ENCODE measurements around the gene PIK3R6. TPM values are rescaled to one million over a fixed set of nuclear protein-coding genes. Genes with fewer than 3 reads are reported as not detected.

The PIK3R6 gene
- total RNA-seq, 2 experiments from 2014 or later = 2.0 to 2.2 TPM

DNA sequence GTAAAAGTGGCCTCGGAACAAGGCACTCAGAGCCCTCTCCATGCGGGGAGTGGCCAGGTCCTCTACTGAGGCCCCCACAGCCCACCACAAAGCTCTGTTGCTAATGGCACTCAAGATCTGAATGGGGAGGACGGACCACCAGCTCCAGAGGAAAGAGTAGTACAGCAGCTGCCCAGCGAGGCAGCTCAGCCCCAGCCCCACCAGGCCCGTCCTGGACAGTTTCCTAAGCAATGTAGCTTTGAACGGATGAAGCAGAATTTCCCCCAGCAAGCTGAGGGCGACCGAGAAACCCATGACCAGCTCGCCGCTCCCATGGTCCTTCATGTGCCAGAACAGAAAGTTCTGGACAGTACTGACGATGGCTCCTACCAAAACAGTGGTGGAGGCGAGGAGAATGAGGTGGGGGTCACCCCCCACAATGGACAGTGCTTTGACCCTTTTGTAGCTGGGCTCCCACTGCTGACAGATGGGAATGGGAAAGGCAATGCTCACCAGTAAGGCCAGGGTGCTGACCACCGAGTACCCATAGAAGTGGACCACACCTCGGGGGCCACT, 69.8 kb downstream of the PIK3R6 start:
- H3K4me3 Mint-ChIP-seq = no peak overlapping the region
- H3K27ac Mint-ChIP-seq = no peak overlapping the region
- no peaks in the 10 kb centered on the region for H3K9me3 Mint-ChIP-seq
- POLR2A ChIA-PET = no interaction called here
- no peaks in the 10 kb centered on the region for H3K36me3 Mint-ChIP-seq (ENCODE audit: low read depth)
- DNase-seq = no peak
- CTCF ChIA-PET = interaction anchor here (1.0 kb wide), 1 partner anchor 12 kb away, joined by 5 read pairs; no protein-coding TSS in a partner anchor
- H3K27me3 Mint-ChIP-seq = peaks cover 4% of the 10 kb centered on the region
- no peaks in the 10 kb centered on the region for H3K4me1 Mint-ChIP-seq

DNA sequence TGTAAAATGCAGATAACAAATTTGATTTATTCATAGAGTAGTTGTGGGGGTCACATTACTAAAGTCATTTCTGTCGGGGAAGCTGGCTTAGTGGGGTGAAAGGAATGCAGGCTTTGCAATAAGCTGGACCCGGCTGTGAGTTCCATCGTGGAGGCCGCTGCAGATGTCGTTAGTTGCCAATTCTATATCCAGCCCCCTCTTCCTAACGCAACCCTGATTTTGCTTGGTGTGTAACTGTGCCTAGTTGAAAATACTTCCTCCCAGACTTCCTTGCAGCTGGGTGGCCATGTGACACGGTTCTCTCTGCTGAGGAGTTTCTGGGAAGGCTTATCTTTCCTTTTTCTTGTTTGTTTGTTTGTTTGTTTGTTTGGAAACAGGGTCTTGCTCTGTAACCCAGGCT, 72.8 kb downstream of the PIK3R6 start:
- Mint-ChIP-seq H3K4me1 (no peaks in the 10 kb centered on the region), H3K36me3 (ENCODE audit: low read depth) (no peaks in the 10 kb centered on the region), H3K9me3 (peaks cover 3% of the 10 kb centered on the region), H3K27ac (no peak overlapping the region), H3K27me3 (peaks cover 12% of the 10 kb centered on the region), H3K4me3 (no peak overlapping the region)
- ChIA-PET POLR2A (no interaction called here), CTCF (interaction anchor here (1.0 to 1.5 kb wide), 2 partner anchors 9 to 28 kb away, joined by 4 to 5 read pairs; no protein-coding TSS in a partner anchor)
- DNase-seq = no peak

DNA sequence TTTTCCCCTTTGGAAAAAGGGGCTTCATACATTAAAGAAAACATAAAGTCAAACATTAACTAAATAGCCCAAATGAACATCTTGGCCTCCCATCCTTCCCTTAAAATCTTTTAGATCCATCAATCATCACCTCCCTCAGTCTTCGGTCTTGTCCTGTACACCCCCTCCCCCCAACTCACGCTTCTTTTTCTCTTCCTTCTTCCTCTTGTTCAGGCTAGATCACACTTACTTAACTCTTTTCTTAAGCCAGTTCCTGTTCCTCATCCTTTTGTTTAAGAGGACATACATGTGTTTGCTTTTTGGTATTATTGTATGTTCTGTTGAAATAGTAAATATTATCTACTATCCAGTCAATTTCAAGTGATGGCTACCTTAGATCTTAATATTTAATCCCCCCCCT, 73.8 kb downstream of the PIK3R6 start:
- no peak overlapping the region for H3K4me3 Mint-ChIP-seq
- no peaks in the 10 kb centered on the region for H3K4me1 Mint-ChIP-seq
- no peaks in the 10 kb centered on the region for H3K36me3 Mint-ChIP-seq (ENCODE audit: low read depth)
- peaks cover 3% of the 10 kb centered on the region for H3K9me3 Mint-ChIP-seq
- H3K27ac Mint-ChIP-seq = no peak overlapping the region
- ChIA-PET POLR2A (no interaction called here), CTCF (interaction anchor here (1.5 kb wide), 1 partner anchor 8 kb away, joined by 4 read pairs; no protein-coding TSS in a partner anchor)
- H3K27me3 Mint-ChIP-seq = peaks cover 13% of the 10 kb centered on the region
- no peak for DNase-seq

DNA sequence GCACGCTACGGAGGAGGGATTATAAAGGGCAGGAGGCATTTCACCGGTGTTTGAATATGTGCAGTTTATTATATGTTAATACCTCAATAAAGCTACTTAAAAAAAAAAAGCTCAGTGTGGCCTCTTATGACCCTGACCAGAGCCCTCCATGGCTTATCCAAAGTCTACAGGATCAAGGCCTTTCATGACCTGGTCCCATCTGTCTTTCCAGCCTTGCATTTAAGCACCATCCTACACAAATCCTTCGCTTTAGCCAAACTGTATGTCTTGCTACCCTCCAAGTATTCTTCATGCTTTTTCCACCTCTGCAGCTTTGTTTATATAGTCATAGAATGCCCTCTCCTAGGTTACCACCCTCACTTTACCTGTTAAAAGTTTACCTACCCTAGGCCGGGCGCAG, 74.8 kb downstream of the PIK3R6 start:
- ChIA-PET CTCF (interaction anchor here (1.2 kb wide), 1 partner anchor 204 kb away, joined by 3 read pairs; no protein-coding TSS in a partner anchor), POLR2A (no interaction called here)
- DNase-seq = no peak
- peaks cover 15% of the 10 kb centered on the region for H3K27me3 Mint-ChIP-seq
- no peak overlapping the region for H3K27ac Mint-ChIP-seq
- H3K9me3 Mint-ChIP-seq = peaks cover 3% of the 10 kb centered on the region
- H3K36me3 Mint-ChIP-seq (ENCODE audit: low read depth) = no peaks in the 10 kb centered on the region
- no peak overlapping the region for H3K4me3 Mint-ChIP-seq
- no peaks in the 10 kb centered on the region for H3K4me1 Mint-ChIP-seq

DNA sequence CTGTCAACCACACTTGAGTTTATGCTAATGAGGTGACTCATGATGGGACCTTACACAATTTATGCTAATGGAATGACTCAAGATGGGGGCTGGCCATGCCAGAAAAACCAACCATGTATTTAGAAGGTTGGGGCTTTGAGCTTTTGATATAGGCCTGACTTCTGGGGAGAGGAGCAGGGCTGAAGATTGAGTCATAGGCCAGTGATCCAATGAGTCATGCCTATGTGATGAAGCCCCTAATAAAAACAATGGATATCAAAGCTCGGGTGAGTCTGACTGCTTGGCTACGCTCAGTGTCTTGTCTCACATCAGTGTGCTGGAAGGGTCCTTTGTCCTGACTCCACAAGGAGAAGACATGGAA, 75.6 kb downstream of the PIK3R6 start:
- no peak for DNase-seq
- ChIA-PET POLR2A (no interaction called here), CTCF (interaction anchor here (1.2 kb wide), 1 partner anchor 204 kb away, joined by 3 read pairs; no protein-coding TSS in a partner anchor)
- H3K27ac Mint-ChIP-seq = no peak overlapping the region
- H3K27me3 Mint-ChIP-seq = peaks cover 15% of the 10 kb centered on the region
- H3K9me3 Mint-ChIP-seq = peaks cover 3% of the 10 kb centered on the region
- H3K4me1 Mint-ChIP-seq = no peaks in the 10 kb centered on the region
- H3K36me3 Mint-ChIP-seq (ENCODE audit: low read depth) = no peaks in the 10 kb centered on the region
- no peak overlapping the region for H3K4me3 Mint-ChIP-seq

DNA sequence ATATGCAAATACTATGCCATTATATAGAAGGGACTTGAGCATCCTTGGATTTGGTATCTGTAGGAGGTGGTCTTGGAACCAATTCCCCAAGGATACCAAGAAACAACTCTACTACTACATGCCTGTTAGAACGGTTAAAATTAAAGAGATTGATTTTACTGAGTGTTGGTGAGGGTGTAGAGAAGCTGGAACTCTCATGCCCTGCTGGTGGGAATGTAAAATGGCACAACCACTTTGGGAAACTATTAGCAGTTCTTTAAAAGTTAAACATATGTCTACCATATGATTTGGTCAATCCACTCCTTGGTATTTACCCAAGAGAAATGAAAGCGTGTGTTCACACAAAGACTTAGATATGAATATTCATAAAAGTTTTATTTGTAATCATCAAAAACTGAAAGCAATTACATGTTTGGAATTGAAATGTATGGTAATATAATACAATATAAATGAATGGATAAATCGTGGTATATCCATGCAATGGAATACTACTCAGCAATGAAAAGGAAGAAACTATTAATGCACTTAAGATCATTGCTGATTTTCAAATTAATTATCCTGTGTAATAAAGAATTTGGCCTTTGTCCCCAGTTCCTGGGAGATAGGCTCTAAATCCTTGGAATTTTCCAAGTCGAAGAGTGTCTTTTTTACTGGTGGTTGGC, 76.1 kb downstream of the PIK3R6 start:
- Mint-ChIP-seq H3K4me1 (no peaks in the 10 kb centered on the region), H3K27me3 (peaks cover 15% of the 10 kb centered on the region), H3K36me3 (ENCODE audit: low read depth) (no peaks in the 10 kb centered on the region), H3K4me3 (no peak overlapping the region), H3K9me3 (peaks cover 3% of the 10 kb centered on the region), H3K27ac (no peak overlapping the region)
- POLR2A ChIA-PET = no interaction called here
- CTCF ChIA-PET = interaction anchor here (1.2 kb wide), 1 partner anchor 205 kb away, joined by 3 read pairs; no protein-coding TSS in a partner anchor
- no peak for DNase-seq

DNA sequence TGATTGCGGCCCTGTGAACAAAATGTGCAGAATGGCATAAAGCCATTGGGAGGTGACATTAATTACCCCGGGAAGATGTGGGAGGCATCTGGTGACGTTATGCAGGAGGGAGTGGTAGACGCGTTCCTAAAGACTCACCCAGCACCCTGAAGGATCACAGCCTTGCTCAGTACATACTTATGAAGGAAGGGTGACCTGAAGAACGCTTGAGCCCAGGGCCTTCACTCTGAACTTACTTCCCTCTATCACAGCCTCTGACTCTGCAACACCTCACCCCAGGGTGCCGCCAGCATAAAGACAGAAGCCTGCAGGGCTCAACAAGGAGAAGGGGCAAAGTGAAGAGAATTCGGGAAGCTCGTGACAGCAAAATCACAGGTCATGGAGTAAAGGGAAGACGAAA, 77.7 kb downstream of the PIK3R6 start:
- H3K4me1 Mint-ChIP-seq = no peaks in the 10 kb centered on the region

DNA sequence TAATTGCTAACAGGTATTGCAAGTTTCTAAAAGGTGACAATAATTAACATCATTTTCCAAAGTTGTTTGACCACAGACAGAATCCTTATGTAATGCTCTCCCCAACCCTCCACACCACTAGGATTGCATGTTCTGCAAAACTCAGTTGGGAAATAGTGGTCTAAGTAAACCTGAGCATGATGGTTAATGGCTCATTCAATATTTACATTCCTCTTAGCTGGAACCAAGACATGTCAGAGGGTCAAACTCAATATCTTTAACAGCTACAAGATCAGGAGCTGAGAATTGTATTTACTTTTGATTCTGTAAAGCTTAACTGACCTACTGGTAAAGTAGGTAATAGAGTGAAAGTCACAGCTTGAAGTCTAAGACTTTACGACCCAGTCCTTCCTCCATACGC, 78.5 kb downstream of the PIK3R6 start:
- DNase-seq = no peak
- peaks cover 15% of the 10 kb centered on the region for H3K27me3 Mint-ChIP-seq
- H3K4me3 Mint-ChIP-seq = no peak overlapping the region
- POLR2A ChIA-PET = no interaction called here
- CTCF ChIA-PET = interaction anchor here (1.3 kb wide), 1 partner anchor 13 kb away, joined by 4 read pairs; no protein-coding TSS in a partner anchor
- no peaks in the 10 kb centered on the region for H3K4me1 Mint-ChIP-seq
- H3K27ac Mint-ChIP-seq = no peak overlapping the region
- no peaks in the 10 kb centered on the region for H3K36me3 Mint-ChIP-seq (ENCODE audit: low read depth)
- H3K9me3 Mint-ChIP-seq = peaks cover 3% of the 10 kb centered on the region

More for the DNA sequence above, 77.7 kb downstream of the PIK3R6 start:
- no peak overlapping the region for H3K4me3 Mint-ChIP-seq
- H3K27ac Mint-ChIP-seq = no peak overlapping the region
- CTCF ChIA-PET = no interaction called here
- no peak for DNase-seq
- H3K36me3 Mint-ChIP-seq (ENCODE audit: low read depth) = no peaks in the 10 kb centered on the region
- peaks cover 15% of the 10 kb centered on the region for H3K27me3 Mint-ChIP-seq
- H3K9me3 Mint-ChIP-seq = peaks cover 3% of the 10 kb centered on the region
- POLR2A ChIA-PET = no interaction called here

DNA sequence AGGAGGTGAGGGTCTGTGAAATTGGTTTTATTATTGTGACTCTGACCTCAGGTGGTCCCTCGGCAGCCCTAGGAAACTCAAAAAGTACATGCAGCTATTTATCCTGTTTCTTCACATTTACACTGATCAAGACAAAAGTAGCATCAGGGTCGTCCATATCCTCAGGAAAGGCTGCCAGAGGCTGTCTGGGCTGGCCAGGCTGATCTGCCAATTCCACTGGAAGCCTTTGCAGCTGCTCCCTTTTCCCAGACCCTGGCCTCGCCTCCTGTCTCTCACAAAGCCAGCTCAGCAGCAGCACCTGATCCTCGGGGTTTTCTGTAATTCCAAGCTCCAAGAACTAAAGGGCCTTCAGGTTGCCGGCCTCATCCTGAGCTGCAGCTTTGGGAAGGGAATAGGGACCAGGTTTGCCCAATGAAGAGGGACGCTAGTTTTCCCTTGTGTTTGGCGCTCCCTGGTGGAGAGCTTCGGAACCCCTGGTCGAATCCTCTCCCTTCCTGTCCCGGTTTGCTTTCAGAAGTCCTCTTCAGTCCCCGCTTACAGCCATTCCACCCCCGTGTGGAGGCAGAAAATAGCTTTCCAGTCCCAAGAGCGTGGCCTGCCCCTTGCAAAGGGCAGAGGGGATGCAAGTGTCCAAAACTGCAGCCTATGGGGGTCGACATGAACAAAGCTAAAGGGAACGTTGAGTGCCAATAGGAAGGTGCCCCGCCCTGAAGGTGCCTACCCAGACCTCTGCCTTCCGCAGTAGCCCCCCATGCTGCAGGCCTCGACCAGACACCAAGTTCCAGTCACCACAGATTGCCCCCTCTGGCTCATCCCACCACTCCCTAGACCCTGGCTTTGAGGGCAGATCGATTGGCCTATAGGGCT, 81.7 kb downstream of the PIK3R6 start:
- Mint-ChIP-seq H3K4me3 (no peak overlapping the region), H3K27me3 (peaks cover 9% of the 10 kb centered on the region), H3K36me3 (ENCODE audit: low read depth) (no peaks in the 10 kb centered on the region), H3K9me3 (no peaks in the 10 kb centered on the region), H3K27ac (no peak overlapping the region), H3K4me1 (no peaks in the 10 kb centered on the region)
- CTCF ChIA-PET = interaction anchor here (0.9 to 2.3 kb wide), 22 partner anchors 9 to 375 kb away, joined by 3 to 11 read pairs (median 4); no protein-coding TSS in a partner anchor
- POLR2A ChIA-PET = no interaction called here
- peak; percentile 63 for DNase-seq

DNA sequence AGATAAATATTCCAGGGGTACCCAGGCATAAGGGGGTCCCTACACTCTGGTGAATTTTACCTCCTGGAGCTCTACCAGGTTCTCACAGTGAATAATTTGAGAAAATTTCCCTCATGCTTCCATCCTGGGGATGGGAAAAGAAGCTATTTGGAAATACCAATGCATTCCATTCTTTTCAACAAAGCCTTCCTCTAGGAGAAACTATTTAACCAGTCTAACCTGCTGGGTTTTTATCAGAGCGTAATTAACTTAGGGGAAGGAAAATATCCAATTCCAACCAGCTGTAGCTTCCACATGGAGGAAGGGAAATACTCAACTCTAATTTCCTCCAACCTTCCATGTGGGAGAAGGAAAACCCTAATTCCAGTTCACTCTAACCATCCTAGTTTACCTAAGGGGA, 85.3 kb downstream of the PIK3R6 start:
- CTCF ChIA-PET = interaction anchor here (1.3 kb wide), 1 partner anchor 16 kb away, joined by 3 read pairs; no protein-coding TSS in a partner anchor
- no peak for DNase-seq
- Mint-ChIP-seq H3K4me1 (no peaks in the 10 kb centered on the region), H3K4me3 (no peak overlapping the region), H3K36me3 (ENCODE audit: low read depth) (no peaks in the 10 kb centered on the region), H3K27me3 (peaks cover 10% of the 10 kb centered on the region), H3K27ac (no peak overlapping the region), H3K9me3 (no peaks in the 10 kb centered on the region)
- POLR2A ChIA-PET = no interaction called here

DNA sequence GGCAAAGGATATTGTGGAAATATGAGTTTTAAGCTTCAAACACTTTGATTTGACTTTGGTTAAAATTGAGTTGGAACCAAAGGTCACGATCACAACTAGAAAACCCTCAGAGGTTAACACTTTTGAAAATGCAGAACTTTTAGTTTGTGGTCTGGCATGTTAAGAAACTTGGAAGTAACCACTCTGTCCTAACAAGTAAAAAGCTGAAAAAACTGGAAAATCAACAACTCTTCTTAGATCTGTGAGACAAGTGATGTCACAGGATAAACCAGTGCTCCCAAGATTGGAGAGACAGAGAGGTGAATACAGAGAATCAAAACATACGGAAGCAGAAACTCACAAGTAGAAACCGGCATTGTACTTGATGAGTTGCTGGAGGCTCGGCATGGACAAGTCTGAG, 85.7 kb downstream of the PIK3R6 start:
- Mint-ChIP-seq H3K27me3 (peaks cover 12% of the 10 kb centered on the region), H3K36me3 (ENCODE audit: low read depth) (no peaks in the 10 kb centered on the region), H3K4me3 (no peak overlapping the region), H3K9me3 (no peaks in the 10 kb centered on the region), H3K27ac (no peak overlapping the region), H3K4me1 (no peaks in the 10 kb centered on the region)
- CTCF ChIA-PET = interaction anchor here (1.3 kb wide), 1 partner anchor 15 kb away, joined by 3 read pairs; no protein-coding TSS in a partner anchor
- DNase-seq = no peak
- POLR2A ChIA-PET = no interaction called here

DNA sequence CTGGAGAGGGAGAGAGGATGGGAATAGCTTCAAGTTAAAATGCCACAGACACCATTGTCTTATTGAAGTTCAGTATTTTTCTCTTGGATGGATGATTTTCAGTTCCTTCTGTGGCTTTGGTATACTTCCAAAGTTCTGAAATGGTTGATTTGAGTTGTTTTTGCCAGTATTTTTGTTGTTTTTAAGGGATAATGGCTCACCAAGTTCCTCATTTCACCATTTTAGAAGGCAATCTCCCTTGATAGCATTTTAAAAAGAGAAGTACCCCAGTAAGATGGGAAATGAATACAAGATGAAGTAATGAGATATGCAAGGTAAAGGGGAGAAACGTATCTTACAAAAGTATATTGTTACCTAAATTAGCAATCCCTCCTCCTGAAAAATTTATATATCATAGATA, 90.6 kb downstream of the PIK3R6 start:
- Mint-ChIP-seq H3K4me3 (no peak overlapping the region), H3K4me1 (peaks cover 2% of the 10 kb centered on the region), H3K27me3 (peaks cover 28% of the 10 kb centered on the region), H3K36me3 (ENCODE audit: low read depth) (no peaks in the 10 kb centered on the region), H3K9me3 (no peaks in the 10 kb centered on the region), H3K27ac (no peak overlapping the region)
- ChIA-PET CTCF (interaction anchor here (0.8 to 2.9 kb wide), 3 partner anchors 9 to 12 kb away, joined by 3 to 11 read pairs (median 4); no protein-coding TSS in a partner anchor), POLR2A (no interaction called here)
- DNase-seq = no peak

DNA sequence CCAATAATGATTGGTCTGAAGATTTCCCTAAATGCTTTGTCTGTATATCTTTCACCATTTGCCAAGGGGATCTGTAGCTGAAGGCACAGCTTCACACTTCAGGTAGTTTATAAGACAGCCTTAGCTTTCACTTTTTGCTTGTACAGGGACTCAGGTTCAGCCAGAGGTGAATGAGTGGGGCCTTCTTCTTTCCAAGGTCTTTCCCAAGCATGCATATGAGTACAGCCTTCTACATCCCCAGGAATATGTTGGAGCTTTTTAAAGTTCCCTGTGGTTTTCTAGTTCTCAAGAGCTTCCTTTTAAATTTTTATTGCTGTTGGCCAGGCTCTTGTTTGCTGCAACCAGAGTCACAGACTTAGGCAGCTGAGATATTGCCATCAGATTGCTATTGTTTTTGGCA, 91.2 kb downstream of the PIK3R6 start:
- DNase-seq = no peak
- Mint-ChIP-seq H3K27ac (no peak overlapping the region), H3K27me3 (peaks cover 28% of the 10 kb centered on the region), H3K4me1 (peaks cover 2% of the 10 kb centered on the region), H3K4me3 (no peak overlapping the region), H3K9me3 (no peaks in the 10 kb centered on the region), H3K36me3 (ENCODE audit: low read depth) (no peaks in the 10 kb centered on the region)
- CTCF ChIA-PET = interaction anchor here (0.8 to 2.9 kb wide), 3 partner anchors 10 to 12 kb away, joined by 3 to 11 read pairs (median 4); no protein-coding TSS in a partner anchor
- POLR2A ChIA-PET = no interaction called here
